GM12873 (cell line): ENCODE results near the gene HOXC13.

Experiments
- CTCF ChIP-seq: IDR thresholded peaks from 2 replicates; pipeline ENCODE4 v1.5.1; 2012; ENCODE audit warnings: low read depth, mild to moderate bottlenecking, moderate library complexity, low read length, control low read depth; ENCODE audit not compliant: insufficient read depth; ENCODE audit errors: missing control alignments

The HOXC13 gene

DNA sequence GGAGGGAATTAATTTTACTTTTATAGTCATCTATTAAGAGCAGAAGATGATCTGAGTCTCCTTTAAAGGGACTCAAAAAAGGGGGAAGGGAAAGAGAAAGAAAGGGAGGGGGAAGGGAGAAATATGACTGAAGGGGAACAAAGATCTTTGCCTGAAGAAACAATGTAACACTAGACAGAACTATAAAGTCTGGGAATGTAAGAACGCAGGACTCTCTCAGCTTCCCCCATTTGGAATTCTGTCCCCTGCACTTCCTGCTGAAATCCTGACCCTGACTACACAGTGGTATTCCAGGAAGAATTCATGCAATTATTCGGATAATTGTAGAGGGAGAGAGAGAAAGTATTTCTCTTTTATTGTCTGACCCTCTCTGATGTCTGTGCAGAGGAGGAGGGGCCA, 25.7 kb downstream of the HOXC13 start:
- TF ChIP-seq CTCF = no peak

DNA sequence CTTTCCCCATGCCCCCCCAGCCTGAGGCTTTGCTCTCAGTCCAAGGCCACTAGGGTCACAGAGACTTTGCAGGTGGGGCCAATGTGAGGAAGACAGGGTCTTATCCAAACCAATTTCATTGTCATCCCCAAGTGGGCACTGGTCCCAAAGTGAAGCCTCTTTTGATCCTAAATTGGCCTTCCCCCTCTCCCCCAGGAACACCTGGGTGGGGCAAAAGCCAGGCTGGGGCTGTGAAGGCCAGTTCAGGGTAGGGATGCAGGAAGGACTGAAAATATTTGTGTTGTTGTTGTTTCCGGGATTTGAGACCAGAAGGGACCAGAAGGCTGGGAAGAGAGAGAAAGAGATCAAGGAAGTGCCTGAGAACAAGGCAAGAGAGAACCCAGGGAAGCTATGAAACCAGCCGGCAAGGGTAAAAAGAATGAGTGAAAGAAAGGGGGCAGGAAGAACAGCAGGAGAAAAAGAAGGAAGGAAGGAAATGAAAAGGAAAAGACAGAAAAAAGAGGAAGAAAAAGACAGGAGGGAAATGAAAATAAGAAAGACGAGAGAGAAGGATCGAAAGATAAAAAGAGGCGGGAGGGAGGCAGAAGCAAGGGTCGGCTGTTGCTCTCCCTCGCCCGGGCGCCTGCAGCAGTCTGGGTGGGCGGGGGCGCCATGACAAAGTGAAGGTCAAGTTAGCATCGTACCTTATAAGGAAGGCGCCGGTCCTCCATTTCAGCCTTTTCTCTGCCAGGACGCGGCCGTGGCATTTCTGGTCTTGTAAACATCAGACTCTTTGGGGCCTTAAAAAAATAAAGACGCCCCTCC, 26.9 kb downstream of the HOXC13 start:
- TF ChIP-seq CTCF = no peak

- TF ChIP-seq CTCF = no peak
Observed at GRCh38 chr12:53966085-53966384, 27.4 kb downstream of the HOXC13 start.

DNA sequence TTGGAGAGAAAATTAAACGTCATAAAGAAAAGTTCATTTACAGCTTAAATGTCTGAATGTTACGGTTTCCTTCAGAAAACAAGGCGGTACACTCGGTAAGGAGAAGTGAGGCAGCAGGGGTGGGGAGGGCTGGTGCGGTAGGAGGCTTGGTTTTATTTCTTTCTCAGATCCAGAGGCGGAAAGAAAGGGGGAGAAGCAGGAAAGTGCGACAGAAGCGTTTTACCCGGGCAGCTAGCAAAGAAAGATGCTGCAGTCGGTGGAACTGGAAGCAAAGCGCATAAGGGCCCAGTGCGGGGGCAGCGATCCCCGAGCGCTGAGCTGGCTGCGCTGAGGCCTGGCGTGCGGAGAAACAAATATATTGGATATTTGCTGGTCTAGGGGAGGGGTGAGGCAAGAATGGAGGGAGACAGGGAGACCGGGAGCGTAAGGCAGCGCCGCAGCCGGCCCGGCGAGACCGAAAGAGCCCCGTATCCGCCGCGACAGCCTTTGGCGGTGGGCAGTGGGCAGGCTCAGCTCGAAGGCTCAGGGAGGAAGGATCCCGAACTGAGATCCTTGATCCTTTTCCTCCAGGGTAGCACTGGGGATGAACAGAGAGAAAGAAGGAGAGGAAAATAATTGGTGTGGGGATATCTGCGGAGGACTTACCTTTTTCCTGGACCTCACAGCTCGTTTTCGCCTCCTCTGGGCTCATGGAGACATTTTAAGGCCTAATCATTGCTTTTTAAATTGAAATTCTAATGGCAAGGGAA, 27.9 kb downstream of the HOXC13 start:
- no peak for TF ChIP-seq CTCF

DNA sequence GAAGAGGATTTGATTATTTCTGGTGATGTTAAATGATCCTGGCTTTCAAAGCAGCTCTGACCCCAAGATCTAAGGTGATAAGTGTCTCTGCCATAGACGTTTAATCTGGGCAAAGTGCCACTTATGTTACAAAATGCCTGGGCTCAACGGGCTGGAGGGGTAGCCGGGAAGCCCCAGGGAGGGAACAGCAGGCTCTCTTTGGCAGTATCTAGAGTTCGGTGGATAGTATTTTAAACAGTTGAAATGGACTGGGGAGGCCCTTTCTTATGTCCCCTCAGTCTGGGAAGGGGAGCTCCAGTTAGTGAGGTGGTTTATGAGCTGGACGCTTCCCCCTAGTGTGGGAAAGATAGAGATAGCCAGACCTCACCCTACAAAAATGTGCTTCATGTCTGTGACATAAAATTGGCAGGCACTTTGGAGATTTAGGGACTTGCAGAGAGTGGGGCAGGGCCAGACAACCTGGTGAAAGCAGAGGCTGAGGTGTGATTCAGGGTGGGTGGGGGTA, 28.8 kb downstream of the HOXC13 start:
- TF ChIP-seq CTCF = no peak

DNA sequence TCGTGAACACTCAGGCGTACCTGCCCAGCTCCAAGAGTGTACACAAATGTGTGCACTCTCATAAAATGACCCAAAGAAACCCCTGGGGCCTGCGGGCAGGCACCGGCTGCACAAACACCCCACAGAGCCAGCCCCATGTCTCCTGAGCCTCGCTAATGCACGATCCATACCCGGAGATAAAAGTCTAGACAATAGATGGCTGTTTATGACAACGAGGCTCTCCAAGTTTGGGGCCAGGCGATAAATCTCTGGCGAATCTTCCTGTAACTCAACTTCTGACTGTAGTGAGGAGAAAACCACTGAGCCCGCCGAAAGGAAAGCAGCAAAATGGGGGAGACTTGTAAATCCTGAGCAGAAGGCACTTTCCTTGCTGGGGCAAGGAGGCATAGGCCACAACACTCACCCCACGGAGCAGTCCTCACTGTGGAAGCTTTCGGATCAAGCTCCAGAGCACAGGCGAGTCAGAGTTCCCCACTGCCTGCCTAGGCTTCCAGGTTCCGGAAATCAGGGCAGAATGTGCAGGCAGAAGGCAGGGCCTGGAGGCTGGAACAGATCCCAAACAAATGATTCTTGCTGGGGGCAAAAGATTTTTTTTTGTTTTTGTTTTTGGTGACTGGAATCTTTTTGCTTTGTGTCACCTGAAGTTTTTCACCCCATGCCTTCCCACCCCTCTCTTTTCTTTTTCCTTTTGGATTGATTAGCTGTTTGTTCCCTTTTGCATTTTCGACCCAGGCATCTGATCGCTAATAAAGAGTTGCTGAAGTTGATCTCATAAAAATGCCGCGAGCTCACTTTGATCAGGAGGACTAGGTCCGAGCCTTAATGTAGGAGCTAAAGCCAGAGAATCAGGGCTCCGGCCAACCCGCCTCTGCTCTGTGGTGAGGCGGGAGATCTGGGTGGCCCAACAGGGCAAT, 29.8 kb downstream of the HOXC13 start:
- TF ChIP-seq CTCF = no peak

GRCh38 chr12:53969588-53970259, 31.1 kb downstream of the HOXC13 start:
- TF ChIP-seq CTCF = no peak
